ENCODE data around the gene LAIR2. TPM values are rescaled to one million over a fixed set of nuclear protein-coding genes. Genes with fewer than 3 reads are reported as not detected.

The LAIR2 gene
- total and polyA plus RNA-seq, 2 of the 13 experiments (the other 11 are each of a cell fraction or from before 2014, with no cell fraction given) = 1.3 to 1.9 TPM

GRCh38 chr19:54462047-54462654 is 40.5 kb upstream of the LAIR2 start (continued):
- TF ChIP-seq PCBP1 (IDR thresholded peaks at IDR 0.05; ENCODE audit: borderline replicate concordance, low read depth, low read length) (peak; percentile 79; the same call in 1 of the 2 replicates), RBM22 (optimal IDR thresholded peaks at IDR 0.05; ENCODE audit: low read length) (peak; percentile 94), ARNT2 (CRISPR knock-in tag; IDR thresholded peaks at IDR 0.05; ENCODE audit: low read depth) (peak; percentile 9; the same call in 1 of the 2 replicates)

GRCh38 chr19:54462655-54463530 is 39.7 kb upstream of the LAIR2 start:
- FAIRE-seq = no peak
- peak overlapping the region; percentile 91 for H3K9ac ChIP-seq (ENCODE audit: insufficient read depth, low read depth, low read length)
- CTCF ChIA-PET (ENCODE audit: low intra/inter-chr PET ratio, low total read pairs) = no interaction called here
- TF ChIP-seq SRY (CRISPR knock-in tag; IDR thresholded peaks at IDR 0.05) (peak; percentile 40), NCOR1 (IDR thresholded peaks at IDR 0.05; ENCODE audit: borderline replicate concordance, low read length) (no peak), NFYB (CRISPR knock-in tag; IDR thresholded peaks at IDR 0.05) (no peak), ZBTB40 (IDR thresholded peaks at IDR 0.05) (no peak), ZBTB40 (CRISPR knock-in tag; IDR thresholded peaks at IDR 0.05) (peak; percentile 61; the same call in 1 of the 2 replicates)
- TF ChIP-seq, protein P1, sequence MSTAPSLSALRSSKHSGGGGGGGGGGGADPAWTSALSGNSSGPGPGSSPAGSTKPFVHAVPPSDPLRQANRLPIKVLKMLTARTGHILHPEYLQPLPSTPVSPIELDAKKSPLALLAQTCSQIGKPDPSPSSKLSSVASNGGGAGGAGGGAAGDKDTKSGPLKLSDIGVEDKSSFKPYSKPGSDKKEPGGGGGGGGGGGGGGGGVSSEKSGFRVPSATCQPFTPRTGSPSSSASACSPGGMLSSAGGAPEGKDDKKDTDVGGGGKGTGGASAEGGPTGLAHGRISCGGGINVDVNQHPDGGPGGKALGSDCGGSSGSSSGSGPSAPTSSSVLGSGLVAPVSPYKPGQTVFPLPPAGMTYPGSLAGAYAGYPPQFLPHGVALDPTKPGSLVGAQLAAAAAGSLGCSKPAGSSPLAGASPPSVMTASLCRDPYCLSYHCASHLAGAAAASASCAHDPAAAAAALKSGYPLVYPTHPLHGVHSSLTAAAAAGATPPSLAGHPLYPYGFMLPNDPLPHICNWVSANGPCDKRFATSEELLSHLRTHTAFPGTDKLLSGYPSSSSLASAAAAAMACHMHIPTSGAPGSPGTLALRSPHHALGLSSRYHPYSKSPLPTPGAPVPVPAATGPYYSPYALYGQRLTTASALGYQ (CRISPR knock-in tag; IDR thresholded peaks at IDR 0.05) = no peak

More at GRCh38 chr19:54462655-54463530, 39.7 kb upstream of the LAIR2 start:
- H3K4me2 ChIP-seq (ENCODE audit: low read depth, low read length) = peak overlapping the region; percentile 94
- ATAC-seq (peak; percentile 36), DNase-seq (ENCODE audit: low spot score) (peak; percentile 54)
- H3K4me3 ChIP-seq (replicated peaks in 1 of 3; ENCODE audit: insufficient read depth in 1 of 3, low read depth in 2 of 3, low read length in 3 of 3) = peak overlapping the region; percentile 61 to 80 (median 77)
- no TSS peak for BruUV-seq (replicated peaks)
- H4K20me1 ChIP-seq (ENCODE audit: insufficient read depth, low read length) = peaks cover 10% of the 10 kb centered on the region; the same call in 1 of the 2 replicates
- WGBS (ENCODE audit: low lambda C conversion rate) = no CpG with 5 or more reads among the region's 91 CpGs
- peaks cover 15 to 28% of the 10 kb centered on the region in 2 experiments for H3K36me3 ChIP-seq (replicated peaks in 1 of 2; ENCODE audit: control insufficient read depth in 1 of 2, insufficient read depth in 2 of 2, low read length in 2 of 2)
- H3K27me3 ChIP-seq (ENCODE audit: control insufficient read depth in 1 of 2, insufficient read depth in 2 of 2, low read length in 2 of 2) = no peaks in the 10 kb centered on the region
- H2AFZ ChIP-seq (ENCODE audit: low read length) = no peak overlapping the region
- peak overlapping the region; percentile 96 for H3K27ac ChIP-seq (ENCODE audit: extremely low read length, insufficient read depth, low read length)
- peaks cover 21% of the 10 kb centered on the region for H3K4me1 ChIP-seq (ENCODE audit: insufficient read depth, low read length)
- POLR2A ChIA-PET = interaction anchor here (0.6 to 3.5 kb wide), 11 partner anchors 9 to 326 kb away, joined by 3 to 67 read pairs (median 7); partner anchors contain the start of genes CDC42EP5, CNOT3, LENG8 and MBOAT7
- intact Hi-C loops (cut with micrococcal nuclease; ENCODE audit: unreplicated experiment) = loop anchor here (2.0 kb wide), 1 partner anchor 14 kb away; the partner anchor contains the start of gene LENG8
- in situ Hi-C loops (cut with HindIII; ENCODE audit: extremely low pct_ligation_motif_present, low pct_unique_long_range_greater_than_20kb) = no loop called here
- peaks cover 12% of the 10 kb centered on the region for H3K79me2 ChIP-seq (ENCODE audit: insufficient read depth, low read length)
- H3K9me3 ChIP-seq (ENCODE audit: low read length) = no peaks in the 10 kb centered on the region
